H1 (cell line): ENCODE measurements around the gene DLG1. TPM values are rescaled to one million over a fixed set of nuclear protein-coding genes. Genes with fewer than 3 reads are reported as not detected.

Experiments
- CTCF ChIA-PET: fragments of 300-600 bp; sonication (Branson Sonifier 250); formaldehyde crosslinking; loops from one replicate; lab custom pipeline; 2021; ENCODE audit not compliant: partially characterized antibody; lab: Charles Lee
- POLR2A ChIA-PET: fragments of 300-600 bp; sonication (Branson Sonifier 250); formaldehyde crosslinking; loops from one replicate; lab custom pipeline; 2021; ENCODE audit warnings: inconsistent platforms; ENCODE audit not compliant: partially characterized antibody; lab: Charles Lee
- DNase-seq, 2 experiments: peaks; one replicate each; pipeline versions ENCODE4 v3.0.0 to v3.0.0-alpha.2; 2010 to 2022; ENCODE audit warnings: low spot score in 2 of 2, low read depth in 1 of 2, mixed read lengths in 1 of 2
- FAIRE-seq: peaks from 2 replicates; lab custom pipeline; 2011; peaks lifted over from hg19 to GRCh38; lab: Jason Lieb, UNC
- H2AFZ ChIP-seq: 2 replicates; pipeline ENCODE4 v1.8.1; 2012; ENCODE audit warnings: low read length, inconsistent platforms
- H2AK5ac ChIP-seq: 2 replicates; pipeline ENCODE4 v1.6.1; 2013; ENCODE audit warnings: low read depth, low read length
- H2BK120ac ChIP-seq: replicated peaks from 2 replicates; pipeline ENCODE3; 2013; ENCODE audit warnings: low read depth, low read length, inconsistent platforms
- H2BK12ac ChIP-seq: 2 replicates; pipeline ENCODE4 v1.6.1; 2013; ENCODE audit warnings: low read depth, low read length
- H2BK15ac ChIP-seq: 2 replicates; pipeline ENCODE4 v1.6.1; 2013; ENCODE audit warnings: low read length
- H2BK20ac ChIP-seq: 2 replicates; pipeline ENCODE4 v1.6.1; 2013; ENCODE audit warnings: low read length
- H2BK5ac ChIP-seq: 2 replicates; pipeline ENCODE4 v1.6.1; 2013; ENCODE audit warnings: low read depth, low read length
- H3K14ac ChIP-seq: 2 replicates; pipeline ENCODE4 v1.6.1; 2013; ENCODE audit warnings: inconsistent platforms; ENCODE audit not compliant: insufficient read length
- H3K18ac ChIP-seq: 2 replicates; pipeline ENCODE4 v1.6.1; 2013; ENCODE audit warnings: low read length; ENCODE audit errors: extremely low read depth
- H3K23ac ChIP-seq: 2 replicates; pipeline ENCODE4 v1.6.1; 2013; ENCODE audit warnings: inconsistent platforms; ENCODE audit not compliant: insufficient read length
- H3K23me2 ChIP-seq: 2 replicates; pipeline ENCODE4 v1.6.1; 2013; ENCODE audit warnings: low read depth, low read length
- H3K27ac ChIP-seq: 2 replicates; pipeline ENCODE4 v1.6.1; 2011; ENCODE audit warnings: low read depth, low read length, inconsistent platforms
- H3K27me3 ChIP-seq, 4 experiments: replicated peaks in 1 of 4; 1 replicate in 1 of 4; 2 replicates in 3 of 4; pipeline versions ENCODE4 v1.6.1 to v1.8.1; 2011 to 2013; ENCODE audit warnings: low read length in 3 of 4, mild to moderate bottlenecking in 3 of 4, inconsistent platforms in 2 of 4, mixed read lengths in 2 of 4, moderate library complexity in 1 of 4; ENCODE audit not compliant: control insufficient read depth in 3 of 4, insufficient read depth in 3 of 4; ENCODE audit errors: extremely low read depth in 1 of 4
- H3K36me3 ChIP-seq, 4 experiments: 2 replicates each; pipeline versions ENCODE4 v1.6.1 to v1.8.1; 2011 to 2013; ENCODE audit warnings: mild to moderate bottlenecking in 4 of 4, low read length in 3 of 4, moderate library complexity in 2 of 4, control low read depth in 1 of 4, inconsistent platforms in 1 of 4; ENCODE audit not compliant: insufficient read depth in 4 of 4, control insufficient read depth in 2 of 4
- H3K4ac ChIP-seq: replicated peaks from 2 replicates; pipeline ENCODE3; 2013; ENCODE audit warnings: low read length, low read depth, mixed read lengths, inconsistent platforms; ENCODE audit not compliant: insufficient read length
- H3K4me1 ChIP-seq, 4 experiments: replicated peaks in 1 of 4; 1 replicate in 1 of 4; 2 replicates in 3 of 4; pipeline versions ENCODE4 v1.6.1 to v1.8.1; 2011 to 2013; ENCODE audit warnings: low read length in 3 of 4, inconsistent platforms in 2 of 4, mixed read lengths in 1 of 4; ENCODE audit not compliant: insufficient read depth in 4 of 4, control insufficient read depth in 3 of 4
- H3K4me2 ChIP-seq, 2 experiments: 2 replicates each; pipeline versions ENCODE4 v1.6.1 to v1.8.1; 2011 to 2013; ENCODE audit warnings: low read depth in 2 of 2, low read length in 2 of 2, control low read depth in 1 of 2, inconsistent platforms in 1 of 2, mild to moderate bottlenecking in 1 of 2; ENCODE audit not compliant: insufficient read depth in 1 of 2
- H3K4me3 ChIP-seq, 4 experiments: fragments of 200-600, 300-600 bp in 1 of 4; sonication (generic), shearing (Covaris generic), sonication (Bioruptor Twin) in 1 of 4; 2 replicates each; pipeline versions ENCODE4 v1.5.1 to v1.8.1; 2011 to 2016; ENCODE audit warnings: low read length in 4 of 4, low read depth in 3 of 4, control low read depth in 2 of 4, inconsistent platforms in 2 of 4, mild to moderate bottlenecking in 2 of 4, mixed read lengths in 1 of 4, moderate library complexity in 1 of 4; ENCODE audit not compliant: insufficient read depth in 2 of 4; ENCODE audit errors: extremely low read depth in 1 of 4
- H3K56ac ChIP-seq: replicated peaks from 2 replicates; pipeline ENCODE3; 2013; ENCODE audit warnings: low read depth, mild to moderate bottlenecking, mixed read lengths, low read length, inconsistent platforms; ENCODE audit not compliant: insufficient read length
- H3K79me1 ChIP-seq: 2 replicates; pipeline ENCODE4 v1.6.1; 2013; ENCODE audit warnings: low read depth, low read length, control low read depth
- H3K79me2 ChIP-seq, 2 experiments: 2 replicates each; pipeline versions ENCODE4 v1.6.1 to v1.8.1; 2012 to 2013; ENCODE audit warnings: low read length in 2 of 2, mild to moderate bottlenecking in 2 of 2, inconsistent platforms in 1 of 2; ENCODE audit not compliant: insufficient read depth in 2 of 2, control insufficient read depth in 1 of 2
- H3K9ac ChIP-seq, 4 experiments: replicated peaks in 1 of 4; 1 replicate in 1 of 4; 2 replicates in 3 of 4; pipeline versions ENCODE4 v1.6.1 to v1.8.1; 2011 to 2013; ENCODE audit warnings: low read depth in 3 of 4, low read length in 3 of 4, control low read depth in 2 of 4, mild to moderate bottlenecking in 2 of 4, moderate library complexity in 2 of 4, inconsistent platforms in 1 of 4; ENCODE audit errors: extremely low read depth in 1 of 4
- H3K9me3 ChIP-seq, 2 experiments: 2 replicates each; pipeline versions ENCODE4 v1.6.1 to v1.8.1; 2012 to 2013; ENCODE audit warnings: mild to moderate bottlenecking in 2 of 2, moderate library complexity in 2 of 2, control low read depth in 1 of 2, inconsistent platforms in 1 of 2, low read depth in 1 of 2, low read length in 1 of 2, mixed read lengths in 1 of 2; ENCODE audit not compliant: insufficient read depth in 2 of 2
- H4K20me1 ChIP-seq, 2 experiments: replicated peaks in 1 of 2; 2 replicates each; pipeline versions ENCODE3 to v1.8.1; 2011 to 2013; ENCODE audit warnings: inconsistent platforms in 2 of 2, low read length in 2 of 2, mild to moderate bottlenecking in 1 of 2; ENCODE audit not compliant: insufficient read depth in 2 of 2, control insufficient read depth in 1 of 2
- H4K5ac ChIP-seq: 2 replicates; pipeline ENCODE4 v1.6.1; 2013; ENCODE audit warnings: low read length, low read depth, mixed read lengths, inconsistent platforms; ENCODE audit not compliant: insufficient read length
- H4K8ac ChIP-seq: 2 replicates; pipeline ENCODE4 v1.8.0; 2013; ENCODE audit warnings: mild to moderate bottlenecking, moderate library complexity, low read length, inconsistent platforms; ENCODE audit not compliant: insufficient read depth; ENCODE audit errors: extremely low read depth
- H4K91ac ChIP-seq: replicated peaks from 2 replicates; pipeline ENCODE3; 2013; ENCODE audit warnings: low read length, mixed read lengths, inconsistent platforms; ENCODE audit not compliant: insufficient read length
- JUND ChIP-seq: IDR thresholded peaks from 2 replicates; pipeline ENCODE4 v1.6.1; 2011; ENCODE audit warnings: mild to moderate bottlenecking, improper control_type of control experiment, low read length
- WGBS, 2 experiments: shearing (Covaris generic) in 1 of 2; methylation state at CpG; one replicate each; pipeline versions ENCODE4 v1.1.6 to v1.1.7; 2013 to 2015; ENCODE audit warnings: low lambda C conversion rate in 2 of 2, mixed read lengths in 2 of 2, inconsistent platforms in 1 of 2, low coverage in 1 of 2, missing lambda C conversion rate in 1 of 2; ENCODE audit not compliant: insufficient replicate concordance in 2 of 2, insufficient coverage in 1 of 2, insufficient read length in 1 of 2; ENCODE audit errors: extremely low coverage in 1 of 2, missing lambda C conversion rate in 1 of 2; 5-methylcytosine and 5-hydroxymethylcytosine counted together
- polyA plus RNA-seq, 7 experiments: library from polyadenylated mRNA; depleted of rRNA in 3 of 7; stranded (reverse) in 5 of 7; unstranded in 2 of 7; fragments of >200 nt in 5 of 7; fragments of 200-250 nt in 2 of 7; gene quantifications; 1 replicate in 5 of 7; 2 replicates in 1 of 7; 4 replicates in 1 of 7; pipeline versions ENCODE4 v1.2.1 to v1.2.3, GENCODE V29; 2011 to 2013; ENCODE audit warnings: missing spikeins in 2 of 7, mixed read lengths in 2 of 7
- total RNA-seq: library from RNA; stranded (reverse); fragmentation: NEBNext Ultra II Directional; extraction: Animal tissue kit (Norgen Biotek cat#: 25700); gene quantifications from 2 replicates; pipeline ENCODE4 v1.2.1, GENCODE V29; 2021

The DLG1 gene
- total and polyA plus RNA-seq, 2 of the 8 experiments (the other 6 are each of a cell fraction or from before 2014, with no cell fraction given) = 13.4 to 78.8 TPM

GRCh38 chr3:196996454-196997265 is 301.8 kb downstream of the DLG1 start:
- H3K79me1 ChIP-seq = no peaks in the 10 kb centered on the region
- POLR2A ChIA-PET = no interaction called here
- CTCF ChIA-PET = interaction anchor here (1.1 to 1.7 kb wide), 7 partner anchors 7 to 44 kb away, joined by 3 to 7 read pairs (median 3); no protein-coding TSS in a partner anchor
- no peaks in the 10 kb centered on the region for H3K79me2 ChIP-seq
- H4K8ac ChIP-seq = no peak overlapping the region
- no peak overlapping the region for H4K5ac ChIP-seq
- H4K91ac ChIP-seq = no peak overlapping the region
- peaks cover 0 to 4% of the 10 kb centered on the region in 2 experiments for H4K20me1 ChIP-seq
- no peak overlapping the region for H3K4me3 ChIP-seq
- peaks cover 5% of the 10 kb centered on the region; the same call in 1 of the 2 replicates for H3K23me2 ChIP-seq
- TF ChIP-seq JUND = no peak
- H2AK5ac ChIP-seq = no peak overlapping the region
- no peak overlapping the region for H2BK20ac ChIP-seq
- H3K14ac ChIP-seq = no peak overlapping the region
- WGBS, 2 experiments = 87% methylated on average over 14 of the region's 17 CpGs; no CpG with 5 or more reads in 1 of the 2 experiments
- H3K9me3 ChIP-seq = no peaks in the 10 kb centered on the region
- H2BK120ac ChIP-seq = no peak overlapping the region
- no peak overlapping the region for H3K18ac ChIP-seq
- H2BK15ac ChIP-seq = no peak overlapping the region
- DNase-seq = no peak
- H2BK5ac ChIP-seq = no peak overlapping the region
- no peak overlapping the region for H3K9ac ChIP-seq
- H3K23ac ChIP-seq = no peak overlapping the region
- no peak overlapping the region for H3K56ac ChIP-seq
- peaks cover 0 to 6% (median 2%) of the 10 kb centered on the region in 4 experiments; a peak in 3 of 7 replicates for H3K4me1 ChIP-seq
- H3K27me3 ChIP-seq = peaks cover 0 to under 1% (median 0%) of the 10 kb centered on the region in 4 experiments; a peak in 1 of 7 replicates
- no peak overlapping the region for H3K4ac ChIP-seq
- no peak overlapping the region for H2AFZ ChIP-seq
- no peak overlapping the region for H3K27ac ChIP-seq
- no peak for FAIRE-seq
- H3K36me3 ChIP-seq = no peaks in the 10 kb centered on the region
- H2BK12ac ChIP-seq = no peak overlapping the region
- no peak overlapping the region for H3K4me2 ChIP-seq
